Trophoblast cell (in vitro differentiated cells and primary cell): ENCODE measurements around the gene CTCF.

ENCODE experiments used
- DNase-seq, 2 donors: peaks; one replicate each; pipeline ENCODE4 v3.0.0-alpha.2; 2016
- H2AFZ ChIP-seq: 2 replicates; pipeline ENCODE4 v1.6.1; 2013; ENCODE audit warnings: low read length, moderate library complexity, mild to moderate bottlenecking; ENCODE audit not compliant: insufficient read depth, poor library complexity
- H2AK5ac ChIP-seq: 2 replicates; pipeline ENCODE4 v1.6.1; 2013; ENCODE audit warnings: mild to moderate bottlenecking, low read length
- H2BK120ac ChIP-seq: 2 replicates; pipeline ENCODE4 v1.6.1; 2013; ENCODE audit warnings: low read length, mild to moderate bottlenecking, moderate library complexity; ENCODE audit not compliant: insufficient read depth, poor library complexity
- H2BK12ac ChIP-seq: 2 replicates; pipeline ENCODE4 v1.6.1; 2013; ENCODE audit warnings: mild to moderate bottlenecking, low read length, moderate library complexity
- H2BK5ac ChIP-seq: 2 replicates; pipeline ENCODE4 v1.6.1; 2013; ENCODE audit warnings: low read length, low read depth, moderate library complexity, mild to moderate bottlenecking; ENCODE audit not compliant: poor library complexity
- H3K14ac ChIP-seq: 2 replicates; pipeline ENCODE4 v1.6.1; 2013; ENCODE audit warnings: mild to moderate bottlenecking, low read length
- H3K18ac ChIP-seq: 2 replicates; pipeline ENCODE4 v1.6.1; 2013; ENCODE audit warnings: mild to moderate bottlenecking, low read length
- H3K23ac ChIP-seq: 2 replicates; pipeline ENCODE4 v1.6.1; 2013; ENCODE audit warnings: low read length
- H3K27ac ChIP-seq: 2 replicates; pipeline ENCODE4 v1.5.1; 2013; ENCODE audit warnings: low read depth, mild to moderate bottlenecking, inconsistent platforms, low read length, moderate library complexity
- H3K27me3 ChIP-seq: 2 replicates; pipeline ENCODE4 v1.6.1; 2013; ENCODE audit warnings: inconsistent platforms, mild to moderate bottlenecking, low read length, moderate library complexity; ENCODE audit not compliant: insufficient read depth
- H3K36me3 ChIP-seq, 2 experiments: 1 replicate in 1 of 2; 2 replicates in 1 of 2; pipeline ENCODE4 v1.6.1; 2013; ENCODE audit warnings: low read length in 2 of 2, mild to moderate bottlenecking in 2 of 2, moderate library complexity in 1 of 2; ENCODE audit not compliant: insufficient read depth in 2 of 2, control insufficient read depth in 1 of 2
- H3K4ac ChIP-seq: 2 replicates; pipeline ENCODE4 v1.6.1; 2013; ENCODE audit warnings: low read depth, mild to moderate bottlenecking, low read length, moderate library complexity
- H3K4me1 ChIP-seq, 2 experiments: 1 replicate in 1 of 2; 2 replicates in 1 of 2; pipeline ENCODE4 v1.6.1; 2013; ENCODE audit warnings: low read length in 2 of 2, mild to moderate bottlenecking in 2 of 2, moderate library complexity in 1 of 2; ENCODE audit not compliant: insufficient read depth in 2 of 2, control insufficient read depth in 1 of 2
- H3K4me2 ChIP-seq: 2 replicates; pipeline ENCODE4 v1.6.1; 2013; ENCODE audit warnings: inconsistent platforms, mild to moderate bottlenecking, low read length, moderate library complexity
- H3K4me3 ChIP-seq: 2 replicates; pipeline ENCODE4 v1.5.1; 2013; ENCODE audit warnings: mild to moderate bottlenecking, low read depth, low read length, inconsistent platforms
- H3K79me1 ChIP-seq: one replicate; pipeline ENCODE4 v1.6.1; 2013; ENCODE audit warnings: low read length
- H3K79me2 ChIP-seq: 2 replicates; pipeline ENCODE4 v1.6.1; 2013; ENCODE audit warnings: low read length, mild to moderate bottlenecking; ENCODE audit not compliant: control insufficient read depth, insufficient read depth, poor library complexity
- H3K9ac ChIP-seq: 2 replicates; pipeline ENCODE4 v1.6.1; 2013; ENCODE audit warnings: mild to moderate bottlenecking, low read length
- H3K9me3 ChIP-seq: 2 replicates; pipeline ENCODE4 v1.6.1; 2013; ENCODE audit warnings: low read depth, mild to moderate bottlenecking, control low read depth, inconsistent platforms, low read length; ENCODE audit not compliant: insufficient read depth
- H4K12ac ChIP-seq: 2 replicates; pipeline ENCODE4 v1.6.1; 2013; ENCODE audit warnings: low read depth, mild to moderate bottlenecking, low read length, moderate library complexity
- H4K8ac ChIP-seq: 2 replicates; pipeline ENCODE4 v1.6.1; 2013; ENCODE audit warnings: low read depth, mild to moderate bottlenecking, low read length, moderate library complexity
- H4K91ac ChIP-seq: one replicate; pipeline ENCODE4 v1.6.1; 2013; ENCODE audit warnings: low read depth, mild to moderate bottlenecking, low read length, moderate library complexity
- WGBS: extraction: QIAGEN DNeasy Blood & Tissue Kit; methylation state at CpG from one replicate; pipeline ENCODE4 v1.1.7; 2013; ENCODE audit warnings: missing lambda C conversion rate; ENCODE audit not compliant: insufficient read length, insufficient coverage; ENCODE audit errors: extremely low coverage; 5-methylcytosine and 5-hydroxymethylcytosine counted together

Gene CTCF

GRCh38 chr16:67632415-67633172 is 70.3 kb downstream of the CTCF start:
- no peaks in the 10 kb centered on the region for H3K79me1 ChIP-seq
- no peak for DNase-seq
- peaks cover 50 to 64% of the 10 kb centered on the region in 2 experiments for H3K36me3 ChIP-seq
- no peak overlapping the region for H3K23ac ChIP-seq
- no peak overlapping the region for H2BK5ac ChIP-seq
- H2AFZ ChIP-seq = no peak overlapping the region
- no CpG with 5 or more reads among the region's 7 CpGs for WGBS
- no peaks in the 10 kb centered on the region for H3K27me3 ChIP-seq
- no peak overlapping the region for H2BK120ac ChIP-seq
- no peak overlapping the region for H4K91ac ChIP-seq
- no peak overlapping the region for H4K12ac ChIP-seq
- no peak overlapping the region for H4K8ac ChIP-seq
- no peak overlapping the region for H2AK5ac ChIP-seq
- H3K9me3 ChIP-seq = no peaks in the 10 kb centered on the region
- H3K9ac ChIP-seq = no peak overlapping the region
- no peak overlapping the region for H3K4me3 ChIP-seq
- H3K4me1 ChIP-seq = no peaks in the 10 kb centered on the region
- no peak overlapping the region for H3K18ac ChIP-seq
- no peak overlapping the region for H3K27ac ChIP-seq
- H3K79me2 ChIP-seq = no peaks in the 10 kb centered on the region
- H2BK12ac ChIP-seq = no peak overlapping the region
- H3K4me2 ChIP-seq = no peak overlapping the region
- H3K14ac ChIP-seq = no peak overlapping the region
- H3K4ac ChIP-seq = no peak overlapping the region

GRCh38 chr16:67636713-67637112 is 74.4 kb downstream of the CTCF start:
- Histone ChIP-seq H3K4me3 (no peak overlapping the region), H3K27me3 (no peaks in the 10 kb centered on the region), H2BK5ac (no peak overlapping the region), H3K36me3 (peaks cover 36 to 59% of the 10 kb centered on the region in 2 experiments), H4K91ac (no peak overlapping the region), H3K23ac (no peak overlapping the region), H3K4me1 (no peaks in the 10 kb centered on the region), H3K27ac (no peak overlapping the region), H3K79me1 (no peaks in the 10 kb centered on the region), H4K12ac (no peak overlapping the region), H3K14ac (no peak overlapping the region), H2AK5ac (no peak overlapping the region), H2BK12ac (no peak overlapping the region), H3K4me2 (no peak overlapping the region), H2AFZ (no peak overlapping the region), H3K18ac (no peak overlapping the region), H4K8ac (no peak overlapping the region), H3K79me2 (no peaks in the 10 kb centered on the region), H3K9ac (no peak overlapping the region), H3K4ac (no peak overlapping the region), H2BK120ac (no peak overlapping the region), H3K9me3 (no peaks in the 10 kb centered on the region)
- no CpG with 5 or more reads among the region's 8 CpGs for WGBS
- no peak for DNase-seq

- H4K8ac ChIP-seq = no peak overlapping the region
- no peak overlapping the region for H2AK5ac ChIP-seq
- H3K9ac ChIP-seq = no peak overlapping the region
- DNase-seq = no peak
- peaks cover 32 to 55% of the 10 kb centered on the region in 2 experiments for H3K36me3 ChIP-seq
- H2AFZ ChIP-seq = no peak overlapping the region
- no peak overlapping the region for H3K27ac ChIP-seq
- no peak overlapping the region for H4K12ac ChIP-seq
- no peaks in the 10 kb centered on the region for H3K79me1 ChIP-seq
- no peaks in the 10 kb centered on the region for H3K9me3 ChIP-seq
- no peak overlapping the region for H2BK12ac ChIP-seq
- no peak overlapping the region for H3K4me2 ChIP-seq
- H3K23ac ChIP-seq = no peak overlapping the region
- no CpG with 5 or more reads among the region's 12 CpGs for WGBS
- no peaks in the 10 kb centered on the region for H3K4me1 ChIP-seq
- H2BK120ac ChIP-seq = no peak overlapping the region
- no peak overlapping the region for H3K4ac ChIP-seq
- no peak overlapping the region for H3K14ac ChIP-seq
- no peak overlapping the region for H2BK5ac ChIP-seq
- no peaks in the 10 kb centered on the region for H3K27me3 ChIP-seq
- H3K18ac ChIP-seq = no peak overlapping the region
- no peak overlapping the region for H4K91ac ChIP-seq
- H3K79me2 ChIP-seq = no peaks in the 10 kb centered on the region
- no peak overlapping the region for H3K4me3 ChIP-seq
These were observed 75.3 kb downstream of the CTCF start for GRCh38 chr16:67637625-67638024.

GRCh38 chr16:67641779-67642708 is 79.7 kb downstream of the CTCF start:
- Histone ChIP-seq H4K8ac (no peak overlapping the region), H3K79me1 (no peaks in the 10 kb centered on the region), H3K23ac (no peak overlapping the region), H3K14ac (no peak overlapping the region), H2BK12ac (no peak overlapping the region), H3K4ac (no peak overlapping the region), H2BK120ac (no peak overlapping the region), H2AFZ (no peak overlapping the region), H3K9ac (no peak overlapping the region), H4K91ac (no peak overlapping the region), H4K12ac (no peak overlapping the region), H3K9me3 (no peaks in the 10 kb centered on the region), H3K27ac (no peak overlapping the region), H3K36me3 (peaks cover 10 to 25% of the 10 kb centered on the region in 2 experiments), H3K4me3 (no peak overlapping the region), H3K4me2 (no peak overlapping the region), H3K4me1 (peaks cover 2% of the 10 kb centered on the region in 2 experiments), H2AK5ac (no peak overlapping the region), H3K79me2 (no peaks in the 10 kb centered on the region), H3K18ac (no peak overlapping the region), H2BK5ac (no peak overlapping the region), H3K27me3 (no peaks in the 10 kb centered on the region)
- no peak for DNase-seq
- WGBS = no CpG with 5 or more reads among the region's 10 CpGs
